Liver (tissue), 9 donors: Measurements from ENCODE around the gene PUSL1. TPM values are rescaled to one million over a fixed set of nuclear protein-coding genes. Genes with fewer than 3 reads are reported as not detected.

Experiments used
- DNase-seq: peaks from one replicate; pipeline ENCODE4 v3.0.0-alpha.2; 2017; ENCODE audit warnings: low spot score
- H3K27ac ChIP-seq, 2 donors: one replicate each; pipeline ENCODE4 v1.7.0; 2013; ENCODE audit warnings: inconsistent platforms in 2 of 2, low read length in 2 of 2, control low read depth in 1 of 2, low read depth in 1 of 2, mild to moderate bottlenecking in 1 of 2
- H3K27me3 ChIP-seq, 4 donors: one replicate each; pipeline versions ENCODE4 v1.6.1 to v1.7.0; 2013; ENCODE audit warnings: low read length in 3 of 4, inconsistent platforms in 1 of 4, mild to moderate bottlenecking in 1 of 4, moderate library complexity in 1 of 4; ENCODE audit not compliant: control insufficient read depth in 4 of 4, insufficient read depth in 4 of 4
- H3K36me3 ChIP-seq, 4 donors: one replicate each; pipeline versions ENCODE4 v1.6.1 to v1.7.0; 2013; ENCODE audit warnings: low read length in 3 of 4, mild to moderate bottlenecking in 3 of 4, low read depth in 1 of 4, moderate library complexity in 1 of 4; ENCODE audit not compliant: control insufficient read depth in 4 of 4, insufficient read depth in 3 of 4
- H3K4me1 ChIP-seq, 4 donors: one replicate each; pipeline versions ENCODE4 v1.6.1 to v1.7.0; 2013; ENCODE audit warnings: low read length in 3 of 4, mild to moderate bottlenecking in 3 of 4, moderate library complexity in 1 of 4; ENCODE audit not compliant: control insufficient read depth in 4 of 4, insufficient read depth in 4 of 4
- H3K4me3 ChIP-seq, 3 donors: one replicate each; pipeline versions ENCODE4 v1.6.1 to v1.7.0; 2013; ENCODE audit warnings: low read length in 3 of 3, control low read depth in 1 of 3, low read depth in 1 of 3, mild to moderate bottlenecking in 1 of 3
- H3K9ac ChIP-seq, 2 donors: one replicate each; pipeline ENCODE4 v1.7.0; 2013; ENCODE audit warnings: low read length in 2 of 2, mild to moderate bottlenecking in 2 of 2, moderate library complexity in 2 of 2, control low read depth in 1 of 2, low read depth in 1 of 2
- H3K9me3 ChIP-seq, 4 donors: one replicate each; pipeline versions ENCODE4 v1.6.1 to v1.7.0; 2013; ENCODE audit warnings: low read length in 3 of 4; ENCODE audit not compliant: control insufficient read depth in 4 of 4
- EGR1 ChIP-seq, 2 donors: IDR thresholded peaks; 2 replicates each; pipeline ENCODE4 v1.6.1; 2016 to 2018; ENCODE audit warnings: antibody characterized with exemption in 2 of 2, low read depth in 2 of 2
- FOXA1 ChIP-seq: IDR thresholded peaks from 2 replicates; pipeline ENCODE4 v1.6.1; 2016; ENCODE audit warnings: antibody characterized with exemption
- FOXA2 ChIP-seq: IDR thresholded peaks from 2 replicates; pipeline ENCODE4 v1.6.1; 2016; ENCODE audit warnings: antibody characterized with exemption
- GABPA ChIP-seq, 2 donors: IDR thresholded peaks in 1 of 2; conservative IDR thresholded peaks in 1 of 2; 2 replicates each; pipeline ENCODE4 v1.6.1; 2016; ENCODE audit warnings: antibody characterized with exemption in 2 of 2, mild to moderate bottlenecking in 1 of 2, moderate library complexity in 1 of 2
- HNF4G ChIP-seq: IDR thresholded peaks from 2 replicates; pipeline ENCODE4 v1.6.1; 2016; ENCODE audit warnings: antibody characterized with exemption
- JUND ChIP-seq, 2 donors: IDR thresholded peaks; 2 replicates each; pipeline ENCODE4 v1.6.1; 2016; ENCODE audit warnings: antibody characterized with exemption in 2 of 2
- NR2F2 ChIP-seq: IDR thresholded peaks from 2 replicates; pipeline ENCODE4 v1.6.1; 2016; ENCODE audit warnings: antibody characterized with exemption
- RAD21 ChIP-seq, 2 donors: IDR thresholded peaks; 2 replicates each; pipeline ENCODE4 v1.6.1; 2016; ENCODE audit warnings: antibody characterized with exemption in 2 of 2, mild to moderate bottlenecking in 2 of 2
- REST ChIP-seq: IDR thresholded peaks from 2 replicates; pipeline ENCODE4 v1.6.1; 2016; ENCODE audit warnings: antibody characterized with exemption, mild to moderate bottlenecking
- RXRA ChIP-seq, 2 donors: IDR thresholded peaks; 2 replicates each; pipeline ENCODE4 v1.6.1; 2017 to 2018; ENCODE audit warnings: antibody characterized with exemption in 2 of 2, mild to moderate bottlenecking in 1 of 2
- SP1 ChIP-seq: IDR thresholded peaks from 2 replicates; pipeline ENCODE4 v1.6.1; 2018; ENCODE audit warnings: antibody characterized with exemption, mild to moderate bottlenecking
- TAF1 ChIP-seq: conservative IDR thresholded peaks from 2 replicates; pipeline ENCODE4 v1.6.1; 2016; ENCODE audit warnings: antibody characterized with exemption, mild to moderate bottlenecking
- YY1 ChIP-seq: IDR thresholded peaks from 2 replicates; pipeline ENCODE4 v1.6.1; 2016; ENCODE audit warnings: antibody characterized with exemption, mild to moderate bottlenecking
- WGBS: extraction: QIAGEN DNeasy Blood & Tissue Kit; methylation state at CpG from one replicate; pipeline ENCODE4 v1.1.7; 2013; 5-methylcytosine and 5-hydroxymethylcytosine counted together
- polyA plus RNA-seq, 2 donors: library from polyadenylated mRNA; stranded (reverse) in 1 of 2; unstranded in 1 of 2; fragments of 200-250 nt in 1 of 2; fragments of >200 nt in 1 of 2; fragmentation: Nextera tagmentation in 1 of 2; extraction: Ambion mirVana in 1 of 2; gene quantifications; one replicate each; pipeline versions ENCODE4 v1.2.1 to v1.2.3, GENCODE V29; 2013 to 2015
- total RNA-seq, 2 donors: library from RNA; depleted of rRNA; stranded (reverse); fragments of >200 nt; gene quantifications; one replicate each; pipeline ENCODE4 v1.2.3, GENCODE V29; 2014
- TF ChIP-seq, protein P1 (sequence below): fragments of 150-350 bp; IDR thresholded peaks from 2 replicates; pipeline ENCODE4 v1.5.1; 2017; ENCODE audit warnings: improper control_type of control experiment, low read depth, low read length; ENCODE audit not compliant: missing input control
- donor health status: healthy.
- donor health status: healthy.
- donor health status: healthy.
- donor health status: healthy.
- donor health status: healthy.

The PUSL1 gene
- total and polyA plus RNA-seq, 4 donors: 9.3 to 14.9 (median 10.3) TPM

GRCh38 chr1:1349256-1350012 is 41.0 kb downstream of the PUSL1 start, which contains the start of gene DVL1:
Gene DVL1, minus strand, starts transcription at chr1:1349418. Its CDS starts 353 bp downstream, at chr1:1349065.
- TF ChIP-seq, protein P1, sequence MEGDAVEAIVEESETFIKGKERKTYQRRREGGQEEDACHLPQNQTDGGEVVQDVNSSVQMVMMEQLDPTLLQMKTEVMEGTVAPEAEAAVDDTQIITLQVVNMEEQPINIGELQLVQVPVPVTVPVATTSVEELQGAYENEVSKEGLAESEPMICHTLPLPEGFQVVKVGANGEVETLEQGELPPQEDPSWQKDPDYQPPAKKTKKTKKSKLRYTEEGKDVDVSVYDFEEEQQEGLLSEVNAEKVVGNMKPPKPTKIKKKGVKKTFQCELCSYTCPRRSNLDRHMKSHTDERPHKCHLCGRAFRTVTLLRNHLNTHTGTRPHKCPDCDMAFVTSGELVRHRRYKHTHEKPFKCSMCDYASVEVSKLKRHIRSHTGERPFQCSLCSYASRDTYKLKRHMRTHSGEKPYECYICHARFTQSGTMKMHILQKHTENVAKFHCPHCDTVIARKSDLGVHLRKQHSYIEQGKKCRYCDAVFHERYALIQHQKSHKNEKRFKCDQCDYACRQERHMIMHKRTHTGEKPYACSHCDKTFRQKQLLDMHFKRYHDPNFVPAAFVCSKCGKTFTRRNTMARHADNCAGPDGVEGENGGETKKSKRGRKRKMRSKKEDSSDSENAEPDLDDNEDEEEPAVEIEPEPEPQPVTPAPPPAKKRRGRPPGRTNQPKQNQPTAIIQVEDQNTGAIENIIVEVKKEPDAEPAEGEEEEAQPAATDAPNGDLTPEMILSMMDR: peak; percentile 43
- TF ChIP-seq NR2F2 (no peak), RAD21 (IDR thresholded peaks at IDR 0.05) (peak in 1 of 2 donors; percentile 62)
- Histone ChIP-seq H3K9ac (peak within 1 kb of the TSS; percentile 74 to 75), H3K27ac (peak within 1 kb of the TSS; percentile 64 to 87), H3K9me3 (no peaks in the 10 kb centered on the region), H3K27me3 (peaks cover 0 to 2% (median 0%) of the 10 kb centered on the region in 4 donors), H3K36me3 (no peaks in the 10 kb centered on the region), H3K4me3 (peak within 1 kb of the TSS; percentile 74 to 94 (median 79)), H3K4me1 (peaks cover 28 to 60% (median 42%) of the 10 kb centered on the region in 4 donors)
- under 1% methylated on average over 122 of the region's 122 CpGs for WGBS
- peak; percentile 82 for DNase-seq

DNA sequence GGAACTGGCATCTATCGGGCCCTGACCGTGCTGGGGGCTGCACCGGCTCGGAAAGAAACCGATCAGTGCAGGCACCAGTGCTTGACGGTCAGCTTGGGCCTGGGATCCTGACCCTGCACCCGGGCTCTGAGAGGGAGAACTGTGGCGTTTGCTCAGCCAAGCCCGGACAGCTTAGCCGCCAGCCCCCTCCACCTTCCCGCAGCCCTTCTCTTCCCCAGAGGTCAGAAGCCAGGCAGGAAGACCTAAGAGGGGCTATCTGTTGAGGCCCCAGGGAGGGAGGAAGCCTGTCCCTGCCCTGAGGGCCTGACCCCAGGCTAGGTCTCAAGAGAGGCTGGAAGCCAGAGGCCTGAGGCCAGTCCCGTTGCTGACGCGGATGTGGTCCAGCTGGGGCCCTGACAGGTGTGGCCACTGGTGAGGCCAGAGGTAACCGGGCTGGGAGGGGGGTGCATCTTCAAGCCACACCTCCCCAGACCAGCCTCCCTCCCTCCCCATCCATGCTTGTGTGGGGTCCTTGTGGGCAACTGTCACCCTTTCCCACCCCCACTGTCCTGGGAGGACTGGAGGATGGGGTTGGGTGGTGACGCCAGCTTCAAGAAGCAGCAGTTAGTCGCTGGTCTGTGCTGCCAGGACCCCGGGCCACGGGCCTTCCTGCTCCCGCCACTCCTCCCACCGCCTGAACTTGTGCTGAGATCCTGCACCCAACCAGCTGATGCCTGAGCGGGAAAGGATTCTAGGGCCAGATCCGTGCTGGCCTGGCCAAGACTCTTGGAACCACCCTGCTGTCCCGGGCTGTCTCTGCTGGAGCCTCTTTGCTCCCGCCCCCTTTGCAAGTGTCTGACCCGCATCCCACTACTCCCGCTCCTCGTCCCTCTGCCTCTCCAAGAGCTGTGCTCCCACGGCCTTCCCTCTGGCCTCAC is 43.4 kb downstream of the PUSL1 start:
- H3K9me3 ChIP-seq: no peaks in the 10 kb centered on the region
- H3K27ac ChIP-seq: peak overlapping the region in 1 of 2 donors; percentile 33
- peaks cover 11 to 44% (median 19%) of the 10 kb centered on the region in 4 donors for H3K4me1 ChIP-seq
- no peak for DNase-seq
- H3K9ac ChIP-seq: no peak overlapping the region
- H3K36me3 ChIP-seq: no peaks in the 10 kb centered on the region
- TF ChIP-seq NR2F2 (peak; percentile 9), RXRA (IDR thresholded peaks at IDR 0.05) (no peak)
- no peak overlapping the region for H3K4me3 ChIP-seq
- 75% methylated on average over 29 of the region's 29 CpGs for WGBS
- H3K27me3 ChIP-seq: peaks cover 0 to 2% (median 0%) of the 10 kb centered on the region in 4 donors

GRCh38 chr1:1352786-1353388 is 44.5 kb downstream of the PUSL1 start:
- H3K27me3 ChIP-seq: peaks cover 0 to 2% (median 0%) of the 10 kb centered on the region in 4 donors
- 25% methylated on average over 5 of the region's 5 CpGs for WGBS
- no peak overlapping the region for H3K27ac ChIP-seq
- no peaks in the 10 kb centered on the region for H3K36me3 ChIP-seq
- no peak overlapping the region for H3K9ac ChIP-seq
- H3K9me3 ChIP-seq: no peaks in the 10 kb centered on the region
- H3K4me3 ChIP-seq: no peak overlapping the region
- peaks cover 2 to 34% (median 10%) of the 10 kb centered on the region in 4 donors for H3K4me1 ChIP-seq
- DNase-seq: no peak
- TF ChIP-seq TAF1: no peak
- no peak for TF ChIP-seq FOXA1
- no peak for TF ChIP-seq NR2F2
- TF ChIP-seq JUND (IDR thresholded peaks at IDR 0.05): no peak
- no peak for TF ChIP-seq GABPA (IDR thresholded peaks at IDR 0.05 in 1 of 2, conservative IDR thresholded peaks at IDR 0.05 in 1 of 2)
- no peak for TF ChIP-seq SP1
- no peak for TF ChIP-seq YY1
- no peak for TF ChIP-seq REST
- no peak for TF ChIP-seq FOXA2
- TF ChIP-seq EGR1 (IDR thresholded peaks at IDR 0.05; ENCODE audit: low read depth in 2 of 2): no peak
- TF ChIP-seq, protein P1: no peak
- no peak for TF ChIP-seq HNF4G
